DMS153 treated with DMSO at 0.1 percent for 48 hours (cell line): ENCODE measurements around the gene DGCR2.
"Not testable (repeated sequence)": the region's sequence is repeated elsewhere in the genome, so short reads cannot be mapped to it uniquely, and the experiment has no call there.

Experiments used
- DNase-seq: peaks from one replicate; lab custom pipeline; 2025; ENCODE audit not compliant: unreplicated experiment; lab: John Stamatoyannopoulos, UW

Gene DGCR2

GRCh38 chr22:19043121-19044085 is 78.8 kb downstream of the DGCR2 start:
- no peak for DNase-seq

- no peak for DNase-seq
These were observed 79.7 kb downstream of the DGCR2 start for GRCh38 chr22:19042285-19043120.

DNA sequence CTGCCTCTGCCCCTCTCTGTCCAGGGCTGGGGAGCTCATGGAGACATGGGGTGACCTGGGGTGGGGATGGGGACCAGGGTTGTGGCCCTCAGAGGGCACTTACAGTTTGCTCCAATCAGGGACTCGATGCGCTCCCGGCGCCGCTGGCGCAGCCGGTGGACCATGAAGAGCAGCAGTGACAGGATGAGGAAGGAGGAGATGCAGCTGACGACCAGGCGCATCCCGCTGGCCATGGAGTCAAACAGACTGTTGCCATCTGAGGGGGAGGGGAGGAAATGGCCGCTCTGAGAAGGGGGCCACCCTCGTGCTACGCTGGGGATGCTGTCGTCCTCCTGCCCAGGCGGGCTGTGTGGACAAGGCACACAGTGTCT is 80.5 kb downstream of the DGCR2 start:
- no peak for DNase-seq

DNA sequence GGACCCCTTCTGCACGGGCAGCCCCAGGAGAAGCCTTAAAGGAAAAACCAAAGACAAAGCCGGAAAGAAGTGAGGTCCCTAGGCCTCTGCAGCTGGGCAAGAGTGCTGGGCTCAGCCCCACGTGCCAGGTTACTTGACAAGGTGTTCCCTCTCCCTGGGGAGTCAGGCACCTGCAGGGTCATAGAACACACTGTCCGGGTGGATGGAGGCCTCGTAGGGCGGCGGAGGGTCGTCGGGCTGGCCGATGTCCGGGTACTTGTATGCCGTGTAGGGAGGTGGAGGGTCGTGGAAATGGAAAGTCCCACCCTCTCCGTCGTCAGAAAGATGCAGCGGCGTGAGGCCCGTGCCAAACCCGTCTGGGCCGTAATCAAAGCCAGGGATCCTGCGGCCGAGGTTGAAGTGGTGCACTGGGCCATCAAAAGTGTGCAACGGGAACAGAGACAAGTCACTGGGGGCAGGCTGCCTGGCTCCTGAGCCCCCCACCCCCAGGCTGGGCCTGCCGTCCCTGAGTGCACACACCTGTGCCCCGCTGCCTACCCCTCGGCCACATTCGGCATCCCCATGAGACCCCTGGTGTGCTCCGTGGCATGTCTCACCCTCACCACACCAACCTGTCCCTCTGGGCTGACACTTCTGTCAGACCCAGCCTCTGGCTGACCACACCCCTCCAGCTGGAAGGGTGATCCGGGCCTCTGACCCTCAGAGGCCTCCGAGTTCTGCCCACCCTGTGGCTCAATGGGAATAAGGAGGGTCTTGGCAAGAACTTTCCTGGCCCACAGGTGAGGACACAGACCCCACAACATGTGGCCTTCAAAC is 81.1 kb downstream of the DGCR2 start:
- no peak for DNase-seq

- DNase-seq: no peak
These were observed 81.8 kb downstream of the DGCR2 start for GRCh38 chr22:19040391-19040861.

- no peak for DNase-seq
These were observed 82.4 kb downstream of the DGCR2 start for GRCh38 chr22:19039796-19040280.

DNA sequence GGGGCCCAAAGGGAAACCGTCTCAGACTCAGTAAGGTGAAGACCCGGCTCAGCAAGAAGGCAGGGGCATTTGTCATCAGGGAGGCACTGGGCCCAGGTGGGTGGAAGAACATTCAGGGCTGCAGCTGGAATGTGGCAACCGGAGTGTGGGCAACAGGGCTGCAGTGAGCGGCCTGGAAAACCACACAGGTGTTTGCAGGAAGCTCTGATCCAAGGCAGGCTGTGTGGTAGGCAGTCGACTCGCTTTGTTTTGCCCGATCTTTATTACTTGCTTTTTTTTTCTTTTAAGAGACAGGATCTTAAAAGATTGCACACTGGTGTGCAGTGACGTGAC is 82.8 kb downstream of the DGCR2 start:
- no peak for DNase-seq

DNA sequence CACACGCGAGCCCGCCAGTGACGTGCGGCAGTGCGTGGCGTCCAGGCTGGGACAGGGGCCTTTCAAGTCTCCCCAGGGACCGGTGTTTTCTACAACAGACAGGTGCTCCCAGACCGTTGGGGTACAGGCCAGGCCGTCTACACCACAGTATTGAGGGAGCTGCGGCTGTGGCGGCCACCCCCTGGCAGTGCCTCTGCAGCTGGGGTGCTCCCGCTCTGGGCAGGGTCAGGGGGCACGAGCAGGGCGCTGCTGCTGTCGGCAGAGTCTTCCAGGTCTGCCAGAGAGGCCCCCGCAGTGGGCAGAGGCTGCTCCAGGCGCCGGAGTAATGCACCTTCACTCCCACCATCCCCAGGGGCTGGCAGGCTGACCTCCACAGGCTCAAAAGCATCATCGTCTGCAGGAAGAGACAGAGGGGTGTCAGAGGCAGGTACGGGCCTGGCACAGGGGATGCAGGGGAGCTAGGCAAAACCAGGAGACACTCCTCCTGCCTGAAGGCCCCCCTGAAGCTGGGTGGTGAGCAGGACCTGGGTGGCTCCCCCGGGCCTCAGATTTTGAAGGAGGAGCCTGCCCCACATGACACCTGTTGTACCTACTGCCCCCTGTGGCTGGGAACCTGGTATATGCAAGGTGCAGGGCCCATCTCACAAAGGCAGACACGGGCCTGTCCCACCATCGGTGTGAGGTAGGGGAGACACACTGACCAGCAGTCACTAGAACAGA is 83.3 kb downstream of the DGCR2 start:
- no peak for DNase-seq

DNA sequence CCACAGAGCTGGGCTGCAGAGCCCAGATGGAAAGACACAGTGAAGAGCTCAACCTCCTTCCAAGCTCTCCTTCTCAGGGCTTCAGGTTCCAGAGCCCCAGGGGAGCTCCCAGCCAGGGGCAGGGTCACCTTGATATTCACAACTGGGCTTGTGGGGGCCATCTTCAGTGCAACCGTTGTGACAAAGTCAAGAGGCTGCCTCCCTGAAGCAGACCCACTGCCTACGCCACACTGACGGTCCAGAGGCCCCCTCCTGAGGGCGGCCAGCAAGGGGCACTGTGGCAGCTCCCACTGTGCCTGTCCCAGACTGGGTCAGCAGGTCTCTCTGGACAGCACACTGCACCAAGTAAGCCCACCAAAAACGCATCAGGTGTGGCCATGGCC is 84.1 kb downstream of the DGCR2 start:
- no peak for DNase-seq

- DNase-seq: no peak
These were observed 84.7 kb downstream of the DGCR2 start for GRCh38 chr22:19037282-19038163.

- DNase-seq: no peak
These were observed 85.5 kb downstream of the DGCR2 start for GRCh38 chr22:19036523-19037273.

GRCh38 chr22:19036229-19036522 is 86.0 kb downstream of the DGCR2 start:
- DNase-seq: no peak

- DNase-seq: no peak
These were observed 86.6 kb downstream of the DGCR2 start for GRCh38 chr22:19035474-19036228.

GRCh38 chr22:19035126-19035473 is 87.1 kb downstream of the DGCR2 start:
- not testable (repeated sequence) for DNase-seq

- not testable (repeated sequence) for DNase-seq
These were observed 87.5 kb downstream of the DGCR2 start for GRCh38 chr22:19034724-19035120.

DNA sequence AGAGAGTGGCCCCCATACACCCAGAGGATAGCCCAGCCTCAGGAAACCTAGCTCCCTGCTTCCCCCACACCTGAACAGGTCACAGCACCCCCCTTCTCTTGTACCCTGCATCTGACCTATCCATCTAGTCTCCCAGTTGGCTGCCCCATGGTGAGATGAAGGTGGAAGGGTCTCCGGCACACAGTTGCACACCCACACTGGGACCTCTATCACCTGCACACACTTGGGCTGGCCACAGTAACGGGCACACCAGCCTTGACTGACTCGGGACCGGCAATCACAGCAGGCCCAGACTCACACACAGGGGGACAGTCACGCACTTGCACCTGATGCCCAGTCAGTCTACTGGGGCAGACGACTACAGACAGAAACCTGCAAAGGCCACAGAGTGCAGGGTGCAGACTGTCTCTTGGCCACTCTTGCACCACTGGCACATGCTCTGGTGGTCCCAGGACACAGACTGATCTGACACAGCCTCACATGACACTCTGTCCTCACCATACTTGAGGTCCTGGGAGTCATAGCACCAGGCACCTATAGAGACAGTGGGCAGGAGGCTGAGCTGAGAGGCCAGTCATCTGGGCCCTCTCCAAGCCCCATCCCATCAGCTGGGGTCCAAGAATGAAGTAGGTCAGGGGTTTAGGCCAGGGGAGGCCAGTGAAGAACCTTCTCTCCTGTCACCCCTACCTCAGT is 88.0 kb downstream of the DGCR2 start:
- not testable (repeated sequence) for DNase-seq

- DNase-seq: not testable (repeated sequence)
These were observed 88.7 kb downstream of the DGCR2 start for GRCh38 chr22:19033568-19033905.
